Hematopoietic multipotent progenitor cell treated with erythropoietin and hydrocortisone succinate and interleukin-3 and kit ligand, for 6 days (in vitro differentiated cells): ENCODE measurements around the gene FGG.

Experiments used
- DNase-seq: peaks from one replicate; pipeline ENCODE4 v3.0.0-alpha.2; 2015

Gene FGG

GRCh38 chr4:154584259-154584658, 28.2 kb downstream of the FGG start:
- DNase-seq = no peak

GRCh38 chr4:154583677-154584076, 28.8 kb downstream of the FGG start:
- DNase-seq = no peak

GRCh38 chr4:154583230-154583629, 29.2 kb downstream of the FGG start:
- no peak for DNase-seq

GRCh38 chr4:154582723-154583122, 29.7 kb downstream of the FGG start:
- no peak for DNase-seq

GRCh38 chr4:154579927-154580326, 32.5 kb downstream of the FGG start:
- DNase-seq = no peak

GRCh38 chr4:154578919-154579318, 33.5 kb downstream of the FGG start:
- no peak for DNase-seq

GRCh38 chr4:154577324-154577723, 35.1 kb downstream of the FGG start:
- no peak for DNase-seq

- DNase-seq = no peak
These were observed 38.1 kb downstream of the FGG start for GRCh38 chr4:154574311-154574710.

- DNase-seq = no peak
These were observed 39.1 kb downstream of the FGG start for GRCh38 chr4:154573190-154573870.

GRCh38 chr4:154569584-154569983, 42.9 kb downstream of the FGG start:
- no peak for DNase-seq

GRCh38 chr4:154569028-154569427, 43.4 kb downstream of the FGG start:
- DNase-seq = no peak

- DNase-seq = no peak
These were observed 45.7 kb downstream of the FGG start for GRCh38 chr4:154566639-154567204.

- DNase-seq = no peak
These were observed 46.8 kb downstream of the FGG start for GRCh38 chr4:154565704-154566103.

- no peak for DNase-seq
These were observed 48.1 kb downstream of the FGG start for GRCh38 chr4:154564311-154564710.

- no peak for DNase-seq
These were observed 49.7 kb downstream of the FGG start, which contains the start of gene FGB for GRCh38 chr4:154562697-154563254. FGB (plus strand) TSS chr4:154563011; CDS start chr4:154563019, 8 bp downstream.

- no peak for DNase-seq
These were observed 51.6 kb downstream of the FGG start for GRCh38 chr4:154560824-154561231.

GRCh38 chr4:154560419-154560801, 52.0 kb downstream of the FGG start:
- DNase-seq = no peak

GRCh38 chr4:154559494-154560418, 52.7 kb downstream of the FGG start:
- peak; percentile 75 for DNase-seq

GRCh38 chr4:154559141-154559493, 53.3 kb downstream of the FGG start:
- no peak for DNase-seq
